AG09319 (cell line): ENCODE results near the gene ILF3.
A peak's percentile ranks its signal among the peaks of the same experiment; 100 is the strongest.

Experiments
- DNase-seq: peaks from one replicate; pipeline ENCODE4 v3.0.0-alpha.2; 2010; ENCODE audit warnings: low read depth; ENCODE audit errors: extremely low read depth
- CTCF ChIP-seq: IDR thresholded peaks from 2 replicates; pipeline ENCODE4 v1.5.1; 2011; ENCODE audit warnings: low read depth, mild to moderate bottlenecking, inconsistent platforms, low read length, moderate library complexity

ILF3 gene

GRCh38 chr19:10642473-10643171, 11.5 kb upstream of the ILF3 start:
- DNase-seq, result no peak
- no peak for TF ChIP-seq CTCF

- DNase-seq, result no peak
- TF ChIP-seq CTCF, result no peak
Measured at GRCh38 chr19:10643172-10643967, 10.8 kb upstream of the ILF3 start.

GRCh38 chr19:10643968-10644259, 10.2 kb upstream of the ILF3 start:
- no peak for TF ChIP-seq CTCF
- DNase-seq, result no peak

- DNase-seq, result peak; percentile 41
Measured at GRCh38 chr19:10644260-10645007, 9.7 kb upstream of the ILF3 start.

GRCh38 chr19:10646456-10647159, 7.5 kb upstream of the ILF3 start:
- no peak for TF ChIP-seq CTCF
- no peak for DNase-seq

More at GRCh38 chr19:10644260-10645007, 9.7 kb upstream of the ILF3 start:
- TF ChIP-seq CTCF, result peak; percentile 90

- DNase-seq, result no peak
- TF ChIP-seq CTCF, result no peak
Measured at GRCh38 chr19:10648360-10648759, 5.8 kb upstream of the ILF3 start.
